UCSD-AML1 (cell line): ENCODE data around the gene CRB1.

Source experiments
- DNase-seq: peaks from one replicate; lab custom pipeline; 2025; ENCODE audit not compliant: unreplicated experiment; lab: John Stamatoyannopoulos, UW

CRB1 gene

DNA sequence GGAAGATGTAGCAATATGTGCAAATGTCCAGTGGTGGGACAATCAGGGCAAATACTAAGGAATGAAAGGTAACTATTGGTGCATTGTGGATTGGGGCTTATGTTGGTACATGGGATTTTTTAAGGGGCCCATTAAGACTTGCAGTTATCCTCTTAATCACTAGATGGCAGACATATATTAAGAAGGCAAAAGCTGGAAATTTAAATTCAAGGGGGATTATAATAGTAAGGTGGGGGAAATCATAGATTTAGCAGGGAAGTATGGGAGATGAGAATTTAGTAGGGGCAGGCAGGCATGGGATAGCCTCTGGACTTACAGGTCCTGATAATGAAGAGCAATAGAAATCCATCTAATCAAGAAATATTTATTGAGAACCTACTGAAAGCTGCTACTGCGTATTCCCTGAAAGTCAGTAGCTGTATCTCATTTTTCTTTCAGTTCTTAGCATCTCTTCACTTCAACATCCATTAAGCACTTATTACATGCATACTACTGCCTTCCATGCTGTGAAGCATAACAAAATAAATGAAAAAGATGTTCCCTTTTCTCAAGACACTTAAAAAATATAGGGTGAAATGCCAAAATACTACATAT is 251.8 kb downstream of the CRB1 start:
- no peak for DNase-seq

DNA sequence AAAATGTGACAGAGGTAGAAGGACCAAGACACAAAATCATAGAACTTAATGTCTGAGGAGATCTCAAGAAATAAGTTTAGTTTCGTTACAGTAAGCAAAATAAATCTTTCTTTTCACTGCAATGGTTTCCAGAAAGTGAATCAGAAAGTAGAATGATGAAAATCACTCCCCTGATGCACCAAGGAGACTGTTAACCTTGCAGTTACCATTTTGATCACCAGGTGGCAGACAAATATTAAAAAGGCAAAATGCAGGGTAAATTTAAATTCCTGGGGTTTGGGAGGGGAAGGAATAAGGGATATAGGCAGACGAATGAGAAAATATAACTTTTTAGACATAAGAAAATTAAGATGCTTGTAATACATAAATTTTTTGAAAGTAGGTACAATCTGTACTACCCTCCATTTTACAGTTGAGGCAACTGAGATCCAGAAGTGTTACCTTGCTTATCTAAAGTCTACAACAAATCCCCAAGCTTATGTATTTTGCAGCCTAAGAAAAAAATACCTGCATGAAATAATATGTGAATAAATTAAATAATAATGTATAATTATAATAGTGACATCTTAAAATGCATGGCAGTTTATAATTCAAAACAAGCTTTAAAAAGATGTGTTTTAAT is 253.2 kb downstream of the CRB1 start:
- DNase-seq = no peak

DNA sequence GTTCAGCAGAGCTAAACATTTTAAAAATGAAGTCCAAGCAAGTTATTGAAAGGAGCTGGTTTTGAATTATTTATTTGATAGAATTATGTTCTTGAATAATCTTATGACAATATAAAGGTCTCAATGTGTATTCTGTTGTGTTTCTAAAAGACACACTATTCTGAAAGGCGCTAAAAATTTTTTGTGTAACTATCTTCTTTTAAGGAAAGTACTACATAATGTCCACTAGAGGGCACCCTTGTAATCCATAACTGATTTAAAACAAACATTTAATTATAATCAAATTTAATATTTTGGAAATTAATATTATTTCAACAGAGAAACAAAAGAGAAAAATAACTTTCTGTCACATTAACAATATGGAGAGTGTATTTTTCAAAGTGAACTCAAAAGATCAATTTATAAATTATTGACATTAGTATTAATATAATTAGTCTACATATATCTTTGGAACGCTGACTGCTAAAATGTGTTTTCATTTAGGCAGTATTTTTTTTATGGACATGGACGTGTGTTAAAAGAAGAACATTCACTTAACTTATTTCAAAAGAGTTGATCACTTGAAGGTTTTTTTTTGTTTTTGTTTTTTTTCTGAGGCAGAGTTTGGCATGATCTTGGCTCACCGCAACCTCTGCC is 258.8 kb downstream of the CRB1 start:
- DNase-seq = no peak
